HG03039 (cell line): ENCODE data around the gene ACE.

ENCODE experiments used
- ATAC-seq: cut with Tn5 transposase; IDR thresholded peaks from one replicate; pipeline ENCODE4 v1.9.1; 2021; ENCODE audit warnings: mild to moderate bottlenecking, moderate library complexity; ENCODE audit not compliant: unreplicated experiment

The ACE gene

GRCh38 chr17:63534078-63534570 is 57.3 kb downstream of the ACE start:
- no peak for ATAC-seq

GRCh38 chr17:63534816-63535455 is 58.1 kb downstream of the ACE start:
- ATAC-seq, result no peak

GRCh38 chr17:63535640-63536039 is 58.8 kb downstream of the ACE start:
- no peak for ATAC-seq

- ATAC-seq, result no peak
Measured at GRCh38 chr17:63537001-63537400, 60.1 kb downstream of the ACE start.

GRCh38 chr17:63537991-63538692 is 61.3 kb downstream of the ACE start:
- no peak for ATAC-seq

GRCh38 chr17:63538693-63539595 is 62.1 kb downstream of the ACE start:
- ATAC-seq, result no peak

GRCh38 chr17:63540590-63540989 is 63.7 kb downstream of the ACE start:
- ATAC-seq, result no peak

GRCh38 chr17:63542218-63542545 is 65.3 kb downstream of the ACE start:
- no peak for ATAC-seq

- ATAC-seq, result no peak
Measured at GRCh38 chr17:63542942-63543821, 66.3 kb downstream of the ACE start.

- ATAC-seq, result no peak
Measured at GRCh38 chr17:63543822-63544420, 67.1 kb downstream of the ACE start.

GRCh38 chr17:63544467-63545301 is 67.8 kb downstream of the ACE start:
- no peak for ATAC-seq

GRCh38 chr17:63546308-63547082 is 69.6 kb downstream of the ACE start:
- ATAC-seq, result no peak

GRCh38 chr17:63547083-63547523 is 70.2 kb downstream of the ACE start:
- no peak for ATAC-seq
